22Rv1 (cell line): ENCODE results near the gene KLC1.
A peak's percentile ranks its signal among the peaks of the same experiment; 100 is the strongest.

Experiments
- H3K27ac ChIP-seq: fragments of 450-650 bp; 2 replicates; pipeline ENCODE4 v1.5.1; 2017
- ZFX ChIP-seq: fragments of 450-650 bp; IDR thresholded peaks from 2 replicates; pipeline ENCODE4 v1.6.1; 2017; ENCODE audit warnings: antibody characterized with exemption, borderline replicate concordance
- TF ChIP-seq, protein P1 (sequence below): fragments of 450-650 bp; IDR thresholded peaks from 2 replicates; pipeline ENCODE4 v1.5.1; 2017; ENCODE audit warnings: mild to moderate bottlenecking

KLC1 gene

DNA sequence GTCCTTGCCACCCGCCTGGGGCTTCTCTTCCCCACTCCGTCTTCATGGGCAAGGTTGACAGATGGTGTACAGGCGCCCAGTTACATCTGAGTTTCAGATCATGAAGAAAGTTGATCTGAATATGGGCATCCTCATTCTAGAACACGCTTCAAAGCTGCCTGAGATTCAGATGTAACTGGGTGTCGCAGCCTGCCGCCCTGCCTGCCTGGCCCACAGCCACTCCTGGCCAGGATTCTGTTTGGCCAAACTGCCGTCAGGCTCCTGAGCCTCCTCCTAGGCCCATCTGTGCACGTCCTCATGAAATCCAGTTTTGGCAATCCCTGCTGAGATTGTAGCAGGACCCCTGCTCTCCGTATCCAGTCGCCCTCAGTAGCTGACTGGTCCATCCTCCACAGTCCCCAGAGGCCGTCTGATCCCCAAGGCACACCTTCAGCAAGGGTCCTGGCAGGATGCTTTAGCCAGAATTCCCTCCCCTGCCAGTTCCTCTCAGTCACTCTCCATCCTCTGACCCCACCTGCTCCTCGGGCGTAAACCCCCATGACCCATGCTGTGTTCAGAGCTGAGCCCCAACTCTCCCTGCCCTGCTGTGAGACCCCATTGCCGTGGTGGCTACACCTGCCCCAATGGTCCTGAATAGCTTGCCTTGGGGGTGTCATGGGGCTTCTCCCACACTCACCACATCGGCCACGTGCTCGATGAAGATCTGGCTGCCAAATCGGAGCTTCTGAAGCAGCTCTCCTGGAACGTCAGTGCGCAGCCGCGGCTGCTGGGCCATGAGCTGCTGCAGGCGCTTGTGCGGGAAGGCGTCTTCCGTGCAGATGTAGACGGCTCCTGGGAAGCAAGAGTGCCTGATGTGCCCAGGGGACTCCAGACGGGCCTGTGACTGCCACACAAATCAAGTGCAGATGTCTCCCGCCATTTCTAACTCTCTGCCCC is 73.8 kb downstream of the KLC1 start:
- TF ChIP-seq ZFX: no peak
- peak overlapping the region; percentile 20; the same call in 1 of the 2 replicates for H3K27ac ChIP-seq

DNA sequence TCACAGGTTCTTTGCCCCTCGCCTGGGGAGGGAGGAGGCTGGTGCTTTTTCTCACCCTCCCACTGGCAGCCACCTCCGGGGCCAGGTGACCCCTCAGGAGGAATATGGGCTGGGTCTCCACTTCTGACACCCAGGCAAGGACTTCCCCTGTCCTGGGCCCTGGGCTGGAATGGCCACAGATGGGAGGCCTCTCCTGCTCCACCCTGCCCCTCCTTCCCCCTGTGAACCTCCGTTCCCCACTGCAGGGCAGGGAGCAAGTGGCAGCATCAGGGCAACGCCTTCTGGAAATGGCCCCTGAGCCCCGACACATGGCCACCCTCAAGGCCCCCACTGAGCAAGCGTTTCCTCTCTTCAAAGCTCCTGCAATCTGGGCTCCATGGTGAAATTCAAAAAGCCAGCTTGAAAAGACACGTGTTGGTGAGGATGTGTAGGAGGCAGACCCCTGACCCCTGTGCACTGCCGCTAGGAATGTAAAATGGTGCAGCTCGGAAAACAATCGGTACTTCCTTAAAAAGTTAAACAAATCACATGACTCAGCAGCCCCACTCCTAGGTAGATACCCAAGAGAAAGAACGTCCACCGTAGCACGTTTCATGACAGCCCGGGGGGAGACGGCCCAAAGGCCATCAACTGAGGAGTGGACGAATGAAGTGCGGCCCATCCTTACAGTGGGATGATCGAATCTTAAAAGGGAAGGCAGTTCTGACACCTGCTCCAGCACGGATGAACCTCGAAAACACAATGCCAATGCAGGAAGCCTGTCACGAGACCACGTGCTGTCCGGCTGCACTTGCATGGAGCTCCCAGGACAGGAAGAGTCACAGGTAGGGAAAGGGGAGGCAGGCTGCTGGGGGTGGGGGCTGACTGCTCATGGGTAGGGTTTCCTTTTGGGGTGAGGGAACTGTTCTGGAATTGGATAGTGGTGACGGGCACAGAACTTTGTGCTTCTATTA is 74.7 kb downstream of the KLC1 start:
- no peak overlapping the region for H3K27ac ChIP-seq
- TF ChIP-seq ZFX: no peak
- TF ChIP-seq, protein P1, sequence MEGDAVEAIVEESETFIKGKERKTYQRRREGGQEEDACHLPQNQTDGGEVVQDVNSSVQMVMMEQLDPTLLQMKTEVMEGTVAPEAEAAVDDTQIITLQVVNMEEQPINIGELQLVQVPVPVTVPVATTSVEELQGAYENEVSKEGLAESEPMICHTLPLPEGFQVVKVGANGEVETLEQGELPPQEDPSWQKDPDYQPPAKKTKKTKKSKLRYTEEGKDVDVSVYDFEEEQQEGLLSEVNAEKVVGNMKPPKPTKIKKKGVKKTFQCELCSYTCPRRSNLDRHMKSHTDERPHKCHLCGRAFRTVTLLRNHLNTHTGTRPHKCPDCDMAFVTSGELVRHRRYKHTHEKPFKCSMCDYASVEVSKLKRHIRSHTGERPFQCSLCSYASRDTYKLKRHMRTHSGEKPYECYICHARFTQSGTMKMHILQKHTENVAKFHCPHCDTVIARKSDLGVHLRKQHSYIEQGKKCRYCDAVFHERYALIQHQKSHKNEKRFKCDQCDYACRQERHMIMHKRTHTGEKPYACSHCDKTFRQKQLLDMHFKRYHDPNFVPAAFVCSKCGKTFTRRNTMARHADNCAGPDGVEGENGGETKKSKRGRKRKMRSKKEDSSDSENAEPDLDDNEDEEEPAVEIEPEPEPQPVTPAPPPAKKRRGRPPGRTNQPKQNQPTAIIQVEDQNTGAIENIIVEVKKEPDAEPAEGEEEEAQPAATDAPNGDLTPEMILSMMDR: no peak

DNA sequence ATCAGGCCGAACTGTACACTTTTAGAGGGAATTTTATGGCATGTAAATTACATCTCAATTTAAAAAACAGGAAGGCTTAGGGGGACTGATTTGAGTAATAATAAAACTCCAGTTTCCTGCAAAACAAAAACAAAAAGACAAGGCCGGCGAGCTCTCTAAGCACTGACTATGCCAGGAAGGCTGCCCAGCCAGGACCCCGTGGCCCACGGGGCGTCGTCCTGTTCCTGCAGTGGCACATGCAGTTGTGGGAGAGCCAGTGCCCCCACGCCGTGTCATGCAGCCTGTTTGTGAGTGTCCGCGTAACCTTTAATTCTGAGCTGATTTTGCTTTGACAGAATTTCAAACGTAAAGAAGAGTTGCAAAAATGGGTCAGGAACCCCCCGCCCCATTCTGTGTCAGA is 75.7 kb downstream of the KLC1 start:
- TF ChIP-seq, protein P1: no peak
- TF ChIP-seq ZFX: no peak
- no peak overlapping the region; the same call in 1 of the 2 replicates for H3K27ac ChIP-seq

DNA sequence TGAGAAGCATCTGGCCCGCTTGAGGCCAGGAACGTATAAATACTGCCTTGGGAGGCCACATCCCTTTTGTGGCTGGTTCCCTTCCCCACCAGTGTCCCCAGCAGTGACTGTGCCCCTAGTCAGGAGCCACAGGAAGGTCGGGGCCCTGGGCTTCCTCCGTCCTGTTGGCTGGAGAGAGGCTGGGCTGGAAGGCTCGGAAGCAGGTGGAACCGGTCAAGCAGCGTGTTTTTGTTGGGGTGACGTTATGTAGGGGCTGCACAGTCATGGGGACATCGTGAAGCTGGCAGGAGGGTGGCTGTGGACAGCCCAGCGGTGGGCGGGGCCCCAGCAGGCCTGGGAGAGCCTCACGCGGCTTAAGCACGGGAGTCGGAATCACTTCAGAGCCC is 76.1 kb downstream of the KLC1 start:
- no peak overlapping the region; the same call in 1 of the 2 replicates for H3K27ac ChIP-seq
- no peak for TF ChIP-seq ZFX
- TF ChIP-seq, protein P1: no peak

DNA sequence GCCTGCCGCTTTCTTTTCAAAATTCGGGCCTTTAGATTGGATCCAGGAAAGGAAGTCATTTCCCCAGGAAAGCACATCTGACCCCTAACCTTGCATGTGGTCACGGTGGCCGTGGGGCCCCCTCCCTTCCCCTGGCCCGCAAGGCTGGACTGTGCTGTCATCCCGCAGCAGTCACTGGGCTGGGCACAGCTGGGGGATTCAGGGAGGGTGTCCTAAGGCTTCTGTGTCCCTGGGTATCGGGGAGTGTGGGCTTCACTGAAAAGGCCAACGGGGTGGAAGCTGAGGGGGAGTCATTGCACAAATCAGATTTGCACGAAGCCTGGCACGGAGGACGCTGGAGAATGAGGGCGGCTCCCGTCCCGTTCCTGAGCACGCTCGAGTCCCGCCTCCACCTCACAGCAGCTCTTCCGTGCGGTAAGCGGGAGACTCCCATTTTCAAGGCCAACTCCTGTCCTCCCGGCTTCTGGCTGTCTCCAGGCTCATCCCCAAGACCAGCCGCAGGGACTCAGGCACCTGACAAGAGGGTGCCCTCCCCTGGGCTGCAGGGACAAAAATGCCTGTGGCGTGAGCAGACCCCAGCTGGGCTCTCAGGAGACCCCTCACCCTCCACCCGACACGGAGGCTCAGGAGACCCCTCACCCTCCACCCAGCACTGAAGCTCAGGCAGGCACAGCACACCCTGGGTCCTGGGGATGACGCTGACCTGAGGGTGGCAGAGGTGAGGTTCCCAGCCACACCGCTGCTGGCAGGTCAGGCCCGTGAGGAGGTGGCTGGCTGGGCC is 76.7 kb downstream of the KLC1 start:
- no peak overlapping the region for H3K27ac ChIP-seq
- TF ChIP-seq, protein P1: no peak
- TF ChIP-seq ZFX: no peak

DNA sequence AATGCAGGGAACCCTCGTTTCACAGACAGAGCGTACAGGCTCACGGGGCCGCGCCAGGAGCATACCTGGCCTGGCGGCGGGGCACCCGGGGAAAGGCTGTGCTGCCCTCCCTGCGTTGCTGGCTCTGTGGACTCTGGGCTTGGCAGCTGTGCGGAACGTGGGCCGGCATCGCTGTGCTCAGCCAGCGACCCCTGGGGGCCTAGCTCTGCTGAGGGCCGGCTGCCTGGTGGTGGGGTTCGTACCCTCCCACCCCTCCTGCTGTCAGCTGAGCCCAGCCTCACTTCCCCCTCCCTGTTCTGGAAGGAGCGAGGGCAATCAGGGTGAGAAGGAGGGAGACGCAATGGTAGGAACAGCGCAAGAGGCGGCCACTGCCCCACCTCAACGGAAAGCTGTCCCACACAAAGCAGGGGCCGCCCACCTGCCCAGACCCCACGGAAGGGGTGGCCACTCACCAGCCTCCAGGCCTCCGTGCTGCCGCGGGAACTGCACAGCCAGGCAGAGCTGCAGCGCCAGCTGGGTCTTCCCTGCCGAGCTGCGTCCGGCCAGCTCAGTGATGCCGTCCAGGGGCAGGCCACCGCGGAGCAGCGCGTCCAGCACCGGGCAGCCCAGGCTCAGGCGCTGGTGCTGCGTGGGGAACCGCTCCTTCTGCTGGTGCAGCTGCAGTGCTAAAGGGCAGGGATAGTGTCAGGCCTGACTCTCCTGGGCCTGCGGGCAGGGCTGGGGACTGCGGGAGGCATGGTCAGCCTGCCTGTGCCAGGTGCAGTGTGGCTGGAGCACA is 77.7 kb downstream of the KLC1 start:
- no peak for TF ChIP-seq ZFX
- TF ChIP-seq, protein P1: no peak

More for the DNA sequence above, 77.7 kb downstream of the KLC1 start:
- H3K27ac ChIP-seq: no peak overlapping the region
